HG02943 (cell line): Measurements from ENCODE around the gene BICD1.
A peak's percentile ranks its signal among the peaks of the same experiment; 100 is the strongest.
"Not testable (repeated sequence)": the region's sequence is repeated elsewhere in the genome, so short reads cannot be mapped to it uniquely, and the experiment has no call there.

Source experiments
- ATAC-seq: cut with Tn5 transposase; IDR thresholded peaks from one replicate; pipeline ENCODE4 v1.9.1; 2021; ENCODE audit warnings: mild to moderate bottlenecking, low read depth, moderate library complexity; ENCODE audit not compliant: unreplicated experiment

Gene BICD1

DNA sequence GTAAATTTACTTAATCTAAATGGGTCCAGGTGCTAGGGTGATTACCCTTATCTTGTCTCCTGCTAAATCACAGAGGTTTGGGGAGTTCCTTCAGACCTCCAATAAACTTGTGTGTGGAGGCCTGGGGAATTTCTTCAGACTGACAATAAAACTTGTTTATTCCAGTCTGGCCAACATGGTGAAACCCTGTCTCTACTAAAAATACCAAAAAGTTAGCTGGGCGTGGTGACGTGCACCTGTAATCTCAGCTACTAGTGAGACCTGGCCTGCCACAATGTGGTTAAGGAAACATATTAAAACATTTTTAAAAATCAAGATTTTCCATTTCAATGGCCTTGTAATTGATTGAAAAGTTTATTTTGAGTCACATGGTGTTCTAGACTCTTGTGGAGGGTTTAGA lies 165.8 kb downstream of the BICD1 start:
- ATAC-seq, result no peak

DNA sequence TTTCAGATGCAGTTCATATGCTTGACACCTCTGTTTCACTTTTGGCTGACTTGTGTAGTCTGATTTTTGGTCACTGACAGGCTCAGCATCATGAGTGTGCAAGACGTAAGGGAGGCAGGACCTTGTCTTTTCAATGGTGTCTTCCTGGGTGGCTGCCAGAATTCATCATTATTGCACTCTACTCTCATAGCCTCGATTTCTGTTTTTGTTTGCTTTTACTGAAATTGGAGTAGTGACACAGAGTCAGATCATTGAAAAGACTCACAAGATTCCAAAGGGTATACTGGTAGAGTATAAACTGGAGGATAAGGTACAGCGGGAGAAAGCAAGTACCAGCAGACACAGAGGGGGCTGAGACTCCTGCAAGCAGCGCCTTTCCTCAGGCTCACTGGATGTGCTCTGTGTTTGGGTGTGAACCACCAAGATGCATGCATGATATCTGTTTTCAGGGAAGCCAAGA lies 166.4 kb downstream of the BICD1 start:
- peak; percentile 11 for ATAC-seq

DNA sequence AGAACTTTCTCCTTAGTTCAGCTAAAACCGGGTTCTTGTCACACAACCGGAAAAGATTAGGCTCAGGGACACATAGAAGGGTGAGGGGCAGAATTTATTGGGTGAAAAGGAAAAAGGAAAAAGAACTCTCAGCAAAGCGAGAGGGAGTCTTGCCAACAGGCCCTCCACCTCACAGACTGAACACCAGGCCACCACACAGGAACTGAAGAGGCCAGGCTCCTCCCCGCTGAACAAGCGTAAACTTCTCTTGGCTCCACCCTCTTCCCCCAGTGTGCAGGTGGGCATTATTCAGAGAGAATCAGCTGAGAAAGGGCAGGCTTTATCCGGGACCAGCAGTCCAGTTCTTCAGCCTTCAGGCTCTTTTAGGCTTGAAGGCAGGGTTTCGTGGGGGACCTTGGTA lies 167.1 kb downstream of the BICD1 start:
- ATAC-seq, result peak; percentile 82

DNA sequence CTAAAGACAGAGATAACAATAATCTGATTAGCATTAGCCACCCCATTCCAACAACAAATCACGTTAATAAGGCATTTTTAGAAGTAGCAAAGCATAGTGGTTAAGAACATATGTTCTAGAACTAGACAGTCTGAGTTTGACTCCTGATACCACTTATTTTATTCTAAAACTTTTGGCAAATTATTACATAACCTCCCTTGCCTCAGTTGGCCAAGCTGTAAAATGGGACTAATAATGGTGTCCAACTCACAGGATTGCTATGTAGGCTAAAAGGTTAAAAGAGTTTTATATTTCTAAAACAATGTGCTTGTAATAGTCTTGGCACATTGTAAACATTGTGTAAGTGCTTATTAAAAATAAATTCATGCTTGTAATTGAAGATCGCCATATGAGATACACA lies 168.0 kb downstream of the BICD1 start:
- ATAC-seq, result no peak

DNA sequence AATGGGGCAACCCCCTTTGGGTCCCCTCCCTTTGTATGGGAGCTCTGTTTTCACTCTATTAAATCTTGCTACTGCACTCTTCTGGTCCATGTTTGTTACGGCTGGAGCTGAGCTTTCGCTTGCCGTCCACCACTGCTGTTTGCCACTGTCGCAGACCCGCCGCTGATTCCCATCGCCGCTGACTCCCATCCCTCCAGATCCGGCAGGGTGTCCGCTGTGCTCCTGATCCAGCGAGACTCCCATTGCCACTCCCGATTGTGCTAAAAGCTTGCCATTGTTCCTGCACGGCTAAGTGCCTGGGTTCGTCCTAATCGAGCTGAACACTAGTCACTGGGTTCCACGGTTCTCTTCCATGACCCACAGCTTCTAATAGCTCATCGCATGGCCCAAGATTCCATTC lies 168.9 kb downstream of the BICD1 start:
- ATAC-seq, result not testable (repeated sequence)

DNA sequence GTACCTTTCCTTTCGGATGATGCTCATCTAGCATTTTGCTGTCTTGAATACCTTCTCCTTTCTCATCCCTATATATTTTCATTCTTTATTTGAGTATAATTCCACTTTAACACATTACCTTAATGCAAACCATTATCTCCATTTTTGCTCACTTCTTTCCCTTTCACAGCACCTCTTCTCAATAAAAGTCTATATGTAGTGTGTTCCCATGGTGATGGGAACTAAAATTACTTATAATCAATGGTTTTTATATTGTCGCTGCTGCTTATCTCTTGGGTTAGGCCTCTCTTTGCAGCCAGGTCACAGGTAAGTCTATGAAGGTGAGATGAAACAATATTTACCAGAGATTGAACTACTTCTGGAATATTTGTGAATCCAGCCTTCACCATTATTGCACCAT lies 171.1 kb downstream of the BICD1 start:
- ATAC-seq, result no peak

DNA sequence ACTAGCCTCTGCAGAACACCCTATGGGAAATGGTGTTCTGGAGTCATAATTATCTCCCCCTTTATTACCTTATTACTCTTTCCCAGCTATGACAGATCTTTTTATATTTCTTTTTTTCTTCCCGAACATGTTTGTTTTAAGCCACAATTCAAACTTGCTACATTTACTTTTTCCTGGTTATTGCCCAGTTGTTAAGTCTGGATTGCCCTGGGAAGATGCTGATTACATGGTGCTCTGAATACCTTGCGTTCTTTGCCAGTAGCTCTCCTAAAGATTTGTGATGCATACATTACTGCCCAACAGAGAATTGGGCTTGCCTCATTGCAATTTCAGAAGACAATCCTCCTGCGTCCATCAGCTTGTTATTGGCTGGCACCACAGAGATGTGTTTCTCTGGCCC lies 174.5 kb downstream of the BICD1 start:
- ATAC-seq, result no peak

DNA sequence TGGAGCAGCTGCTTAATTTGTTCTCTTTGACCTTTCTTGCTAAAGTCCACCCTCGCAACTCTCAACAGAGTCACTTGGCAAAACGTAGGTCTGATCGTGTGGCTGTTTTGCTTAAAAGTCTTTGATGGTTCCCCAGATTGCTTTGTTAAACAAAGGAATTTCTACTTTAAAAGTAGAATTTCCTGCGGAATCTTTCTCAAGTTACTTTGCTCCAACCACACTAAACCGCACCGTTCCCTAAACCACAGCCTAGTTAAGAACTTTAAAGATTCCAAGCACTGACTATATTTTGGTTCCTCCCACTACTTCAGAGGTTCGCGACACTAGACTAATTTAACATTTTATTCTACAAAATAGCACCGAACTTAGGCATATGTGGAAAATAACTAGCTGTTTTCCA lies 177.9 kb downstream of the BICD1 start:
- no peak for ATAC-seq

DNA sequence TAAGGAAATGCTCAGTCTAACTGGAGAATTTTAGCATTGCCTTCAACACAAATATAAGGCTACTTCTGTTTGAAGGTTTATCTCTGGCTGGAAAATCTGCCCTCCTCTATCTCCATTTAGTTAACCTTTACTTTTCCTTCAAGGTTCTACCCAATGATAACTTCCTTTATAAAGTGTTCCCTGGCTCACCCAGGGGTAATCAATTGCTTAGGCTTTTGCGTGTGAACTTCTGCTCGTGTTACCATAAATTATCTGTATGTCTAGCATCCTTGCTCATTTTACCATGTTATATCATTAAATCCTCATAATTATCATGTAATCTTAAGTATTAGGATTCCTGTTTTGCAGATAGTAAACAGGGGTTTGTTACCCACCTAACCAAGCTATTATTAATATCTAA lies 178.4 kb downstream of the BICD1 start:
- no peak for ATAC-seq

DNA sequence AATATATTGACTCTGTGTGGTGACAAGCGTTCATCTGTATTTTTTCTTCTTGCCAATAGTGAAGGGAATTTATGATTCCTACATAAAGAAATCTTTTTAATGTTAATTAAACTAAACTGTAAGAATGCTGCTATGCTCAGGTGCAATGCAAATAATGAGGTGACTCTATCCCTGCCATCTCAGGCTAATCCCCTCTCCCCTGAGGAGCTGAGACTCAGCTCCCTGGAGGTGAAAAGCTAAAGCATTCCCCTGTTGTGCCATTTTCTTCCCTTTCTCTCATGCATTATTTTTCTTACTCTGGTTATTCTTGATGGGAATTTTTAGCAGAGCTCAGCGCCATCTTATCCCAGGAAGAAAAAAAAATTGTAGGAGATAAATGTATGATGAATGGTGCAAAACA lies 178.8 kb downstream of the BICD1 start:
- ATAC-seq, result no peak

DNA sequence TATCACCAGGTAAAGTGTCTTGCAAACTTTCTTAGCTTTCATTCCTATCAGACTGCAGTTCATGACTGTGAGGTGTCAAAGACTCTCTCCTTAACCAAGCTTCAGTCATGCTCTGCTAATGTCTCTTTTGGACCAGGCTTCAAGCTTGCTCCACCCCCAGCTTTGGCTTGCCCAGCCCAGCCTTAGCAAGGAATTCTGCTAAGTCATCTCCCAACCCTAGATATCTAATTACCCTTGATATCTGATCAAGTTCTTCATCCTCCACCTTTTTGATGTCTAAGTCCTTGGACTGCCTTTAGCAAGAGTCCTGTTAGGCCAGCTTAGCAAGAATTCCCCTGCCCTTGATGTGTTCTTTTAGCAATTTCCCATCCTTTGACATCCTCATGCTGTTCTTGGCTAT lies 183.8 kb downstream of the BICD1 start:
- ATAC-seq, result no peak

DNA sequence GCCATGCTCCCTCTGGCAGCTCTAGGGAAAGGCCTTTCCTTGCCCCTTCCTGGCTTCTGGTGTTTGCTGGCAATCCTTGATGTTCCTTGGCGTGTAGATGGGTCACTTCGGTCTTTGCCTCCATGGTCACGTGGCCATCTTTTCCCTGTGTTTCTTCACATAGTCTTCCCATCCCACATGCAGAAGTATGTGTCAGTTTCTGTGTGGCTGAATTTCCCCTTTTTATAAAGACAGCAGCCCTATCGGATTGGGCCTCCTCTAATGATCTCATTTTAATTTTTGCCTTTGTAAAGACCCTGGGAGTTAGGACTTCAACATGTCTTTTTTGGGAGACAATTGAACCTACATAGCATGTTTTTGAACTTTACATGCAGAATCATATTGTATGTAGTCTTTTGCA lies 185.5 kb downstream of the BICD1 start:
- no peak for ATAC-seq

DNA sequence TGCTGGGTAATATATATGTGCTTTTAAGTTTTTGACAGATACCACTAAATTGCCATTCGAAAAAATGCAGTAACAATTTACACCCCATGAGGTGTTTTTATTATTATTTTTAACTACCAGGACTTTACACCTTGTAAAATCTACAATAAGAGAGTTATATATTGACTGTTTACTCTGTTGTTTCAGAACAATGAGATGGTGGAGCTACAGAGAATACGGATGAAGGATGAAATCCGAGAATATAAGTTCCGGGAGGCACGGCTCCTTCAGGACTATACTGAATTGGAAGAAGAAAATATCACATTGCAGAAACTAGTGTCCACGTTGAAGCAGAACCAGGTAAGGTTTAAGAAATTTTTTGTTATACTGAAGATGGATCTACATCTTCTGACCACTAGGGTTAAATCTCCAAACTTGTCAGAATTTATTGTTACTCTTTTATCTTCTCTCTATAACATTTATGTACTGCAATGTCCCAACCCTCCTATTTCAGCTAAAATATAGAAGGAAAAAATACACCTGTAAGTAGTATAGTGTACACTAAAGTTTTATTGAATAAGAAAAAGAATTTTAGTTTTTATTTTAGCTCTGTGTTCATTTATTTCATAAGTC lies 187.3 kb downstream of the BICD1 start:
- ATAC-seq, result no peak

DNA sequence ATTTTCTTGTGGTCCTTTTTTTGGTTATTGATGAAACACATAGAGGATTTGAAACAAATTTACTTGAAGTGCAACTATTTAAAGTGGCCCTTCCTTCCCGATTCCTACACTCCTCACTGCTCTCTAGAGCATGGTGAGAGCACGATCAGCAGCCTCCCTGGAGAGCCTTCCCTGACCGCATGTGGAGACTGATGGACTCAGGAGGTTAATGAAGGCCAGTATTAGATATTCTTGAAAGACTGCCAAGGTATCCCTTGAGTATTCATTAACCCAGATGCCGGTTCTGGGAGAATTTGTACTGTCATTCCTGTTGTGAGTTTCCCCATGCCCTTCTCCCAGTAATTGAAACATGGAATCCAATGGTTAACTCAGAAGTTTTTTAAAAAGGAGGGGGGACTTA lies 189.9 kb downstream of the BICD1 start:
- ATAC-seq, result no peak

DNA sequence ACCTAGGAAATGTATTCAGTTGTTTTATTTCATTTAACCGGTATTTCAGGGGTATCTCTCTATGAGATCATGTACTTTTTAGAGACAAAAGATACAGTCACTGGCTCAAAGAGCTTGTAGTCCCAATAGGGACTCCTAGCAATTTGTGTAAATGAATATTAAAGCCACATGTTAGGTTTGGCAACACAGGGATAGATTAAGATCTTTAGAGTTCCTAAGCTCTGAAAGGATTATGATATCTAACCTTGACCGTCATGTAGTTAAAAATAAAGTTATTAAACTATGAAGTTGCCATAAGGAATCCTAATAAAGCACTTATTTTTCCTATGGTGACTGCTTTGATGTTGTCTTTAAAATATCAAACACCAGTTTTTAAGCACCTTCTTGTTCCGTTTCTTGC lies 192.3 kb downstream of the BICD1 start:
- no peak for ATAC-seq

DNA sequence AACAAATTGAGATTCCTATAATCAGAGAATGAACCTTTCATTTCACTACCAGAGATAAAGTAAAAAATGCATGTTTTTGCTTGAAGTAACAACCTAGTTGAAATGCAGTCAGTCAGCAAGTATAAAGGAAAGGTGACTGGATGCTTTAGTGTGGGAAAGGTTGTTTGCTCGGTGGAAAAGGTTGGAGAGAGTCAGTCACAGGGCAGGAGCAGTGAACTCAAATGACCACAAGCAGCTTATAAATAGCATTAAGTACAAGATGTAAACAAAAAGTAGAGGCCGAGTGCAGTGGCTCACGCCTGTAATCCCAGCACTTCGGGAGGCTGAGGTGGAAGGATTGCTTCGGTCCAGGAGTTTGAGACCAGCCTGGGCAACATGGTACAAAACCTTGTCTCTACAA lies 194.6 kb downstream of the BICD1 start:
- ATAC-seq, result no peak

DNA sequence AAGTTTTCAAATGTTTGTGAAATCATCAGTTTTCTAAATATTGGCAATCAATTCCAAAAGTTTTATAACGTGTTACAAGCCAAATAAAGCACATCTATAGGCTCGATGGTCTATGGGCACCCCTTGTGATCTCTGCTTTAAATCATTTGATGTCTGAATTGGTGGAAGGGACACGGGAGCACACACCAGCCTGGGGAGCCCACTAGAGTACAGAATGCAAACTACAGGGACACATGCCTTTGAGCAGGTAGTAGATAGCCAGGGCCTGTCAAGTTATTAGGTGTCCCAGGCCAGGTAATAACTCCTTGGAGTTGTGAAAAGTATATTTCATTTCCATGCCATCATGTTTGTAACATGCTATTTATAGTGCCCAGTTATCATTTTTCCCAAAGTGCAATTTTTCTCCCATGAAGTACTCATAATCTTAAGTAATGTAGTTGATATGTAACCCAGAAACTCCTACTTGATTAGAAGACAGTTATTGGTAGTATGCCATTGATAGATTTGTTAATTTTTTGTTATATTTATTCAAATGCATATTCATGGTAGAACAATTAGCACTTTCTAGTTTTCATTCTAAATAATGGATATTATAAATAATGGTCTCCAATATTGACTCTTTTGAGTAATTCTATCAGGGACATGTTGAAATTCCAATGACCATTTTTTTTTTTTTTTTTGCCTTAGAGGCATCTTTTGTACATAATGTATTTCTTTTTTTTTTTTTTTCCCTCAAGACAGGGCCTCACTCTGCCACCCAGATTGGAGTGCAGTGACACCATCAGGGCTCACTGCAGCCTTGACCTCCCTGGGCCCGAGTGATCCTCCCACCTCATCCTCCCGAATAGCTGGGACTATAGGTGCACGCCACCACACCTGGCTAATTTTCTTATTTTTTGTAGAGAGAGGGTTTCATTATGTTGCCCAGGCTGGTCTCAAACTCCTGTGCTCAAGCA lies 195.8 kb downstream of the BICD1 start:
- ATAC-seq, result peak; percentile 83

DNA sequence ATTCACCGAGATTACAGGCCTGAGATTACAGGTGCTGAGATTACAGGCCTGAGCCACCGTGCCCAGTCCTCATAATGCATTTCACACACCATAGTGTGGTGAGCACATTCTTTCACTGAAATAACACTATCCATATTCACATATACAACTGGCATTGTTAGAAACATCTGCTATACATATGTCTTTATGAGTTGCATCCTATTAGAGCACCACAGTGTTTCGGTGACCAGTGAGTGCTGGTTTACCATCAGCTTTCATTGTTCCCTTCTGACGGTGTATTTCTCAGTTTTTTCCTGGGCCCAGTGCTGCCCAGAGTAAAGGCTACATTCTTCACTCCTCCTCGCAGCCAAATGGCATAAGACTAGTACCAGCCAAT lies 196.5 kb downstream of the BICD1 start:
- no peak for ATAC-seq

DNA sequence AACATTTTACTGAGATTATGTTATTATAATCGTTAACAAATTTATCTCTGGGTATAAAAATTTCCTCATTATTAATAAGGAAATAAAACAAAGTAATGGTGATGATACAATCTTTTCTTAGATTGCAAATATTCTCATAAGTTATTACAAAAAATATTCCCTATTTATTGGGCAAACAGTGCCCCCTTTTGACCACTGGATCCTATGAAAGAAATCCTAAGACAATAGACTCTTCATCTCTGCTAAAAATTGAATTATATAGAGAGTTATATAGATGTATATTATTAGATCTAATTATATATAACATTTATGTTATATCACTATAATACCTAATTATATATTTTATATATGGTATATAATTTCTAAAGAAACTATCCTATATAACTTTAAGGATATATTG lies 198.5 kb downstream of the BICD1 start:
- no peak for ATAC-seq

DNA sequence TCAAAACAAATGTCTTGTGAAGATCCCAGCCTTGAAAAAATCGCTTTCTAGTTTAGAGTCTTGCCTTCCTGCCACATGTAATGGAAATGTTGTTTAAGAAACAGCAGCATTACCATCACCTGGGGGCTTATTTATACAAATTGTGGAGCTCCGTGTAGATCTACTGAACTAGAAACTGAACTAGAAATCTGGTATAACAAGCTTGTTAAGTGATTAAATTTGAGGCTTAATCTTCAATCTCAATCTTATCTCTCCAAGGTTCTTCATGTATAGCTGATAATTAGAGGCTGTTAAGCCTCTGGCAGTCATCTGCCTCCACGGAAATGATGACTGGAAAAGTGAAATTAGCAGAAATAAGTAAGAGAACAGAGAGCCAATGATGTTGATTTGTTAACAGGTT lies 200.7 kb downstream of the BICD1 start:
- ATAC-seq, result no peak

DNA sequence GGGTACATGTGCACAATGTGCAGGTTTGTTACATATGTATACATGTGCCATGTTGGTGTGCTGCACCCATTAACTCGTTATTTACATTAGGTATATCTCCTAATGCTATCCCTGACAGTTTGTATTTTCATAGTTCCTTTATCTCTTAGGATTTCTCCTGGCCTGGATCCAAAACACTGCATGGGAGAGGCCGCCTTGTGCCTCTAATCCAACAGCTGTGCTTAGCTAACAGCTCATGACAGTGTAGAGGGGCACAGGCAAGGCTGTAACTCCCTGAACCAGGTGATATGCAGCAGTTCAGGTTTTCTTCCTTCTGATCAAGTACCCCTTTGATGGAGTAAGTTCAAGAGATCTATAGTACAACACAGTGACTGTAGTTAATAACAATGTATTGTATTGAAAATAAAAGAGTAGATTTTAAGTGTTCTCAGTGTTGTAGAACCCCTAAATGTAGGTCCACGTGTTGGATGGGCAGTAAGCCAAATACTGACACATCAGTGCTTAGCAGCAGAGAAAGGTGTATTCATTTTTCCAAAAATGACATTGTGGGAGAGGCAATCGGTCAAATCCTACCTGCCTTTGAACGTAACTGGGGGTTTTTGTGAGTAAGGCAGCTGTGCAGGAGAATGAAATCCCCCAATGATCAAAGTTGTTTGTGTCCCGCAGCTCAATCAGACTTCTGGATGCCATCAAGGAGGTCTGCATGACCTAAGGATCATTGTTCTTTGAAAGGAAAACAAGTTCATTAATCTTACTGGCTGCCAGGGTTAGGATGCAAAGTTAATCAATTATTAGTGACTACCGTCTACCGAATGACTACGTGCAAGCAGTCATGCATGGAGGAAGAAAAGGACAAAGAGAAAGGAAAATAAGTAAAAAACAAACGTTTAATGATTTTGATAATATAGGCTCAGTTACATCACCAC lies 203.4 kb downstream of the BICD1 start:
- no peak for ATAC-seq
